Measurements from ENCODE around the gene ATP8A2.

The ATP8A2 gene

GRCh38 chr13:25732111-25732865 lies 360.5 kb downstream of the ATP8A2 start:
- Mint-ChIP-seq H3K4me3 (no peak overlapping the region), H3K27me3 (ENCODE audit: low read depth, poor library complexity) (peaks cover 3% of the 10 kb centered on the region), H3K4me1 (peaks cover 49% of the 10 kb centered on the region), H3K9me3 (no peaks in the 10 kb centered on the region), H3K27ac (peak overlapping the region; percentile 48), H3K36me3 (ENCODE audit: low read depth) (no peaks in the 10 kb centered on the region)
- no peak for TF ChIP-seq CTCF (IDR thresholded peaks at IDR 0.05)
- no peak for DNase-seq

GRCh38 chr13:25733001-25733491 lies 361.3 kb downstream of the ATP8A2 start:
- Mint-ChIP-seq H3K4me1 (peaks cover 48% of the 10 kb centered on the region), H3K9me3 (no peaks in the 10 kb centered on the region), H3K27ac (no peak overlapping the region), H3K36me3 (ENCODE audit: low read depth) (no peaks in the 10 kb centered on the region), H3K4me3 (no peak overlapping the region), H3K27me3 (ENCODE audit: low read depth, poor library complexity) (peaks cover 3% of the 10 kb centered on the region)
- TF ChIP-seq CTCF (IDR thresholded peaks at IDR 0.05), result no peak
- DNase-seq, result no peak

- Mint-ChIP-seq H3K36me3 (ENCODE audit: low read depth) (no peaks in the 10 kb centered on the region), H3K27ac (no peak overlapping the region), H3K4me1 (peaks cover 48% of the 10 kb centered on the region), H3K4me3 (no peak overlapping the region), H3K27me3 (ENCODE audit: low read depth, poor library complexity) (peaks cover 3% of the 10 kb centered on the region), H3K9me3 (no peaks in the 10 kb centered on the region)
- no peak for DNase-seq
- TF ChIP-seq CTCF (IDR thresholded peaks at IDR 0.05), result no peak
These were observed 362.1 kb downstream of the ATP8A2 start for GRCh38 chr13:25733696-25734435.

- H3K36me3 Mint-ChIP-seq (ENCODE audit: low read depth), result no peaks in the 10 kb centered on the region
- no peak for DNase-seq
- H3K9me3 Mint-ChIP-seq, result no peaks in the 10 kb centered on the region
- H3K27me3 Mint-ChIP-seq (ENCODE audit: low read depth, poor library complexity), result peaks cover 2% of the 10 kb centered on the region
- H3K27ac Mint-ChIP-seq, result peak overlapping the region; percentile 68
- no peak for TF ChIP-seq CTCF (IDR thresholded peaks at IDR 0.05)
- peaks cover 33% of the 10 kb centered on the region for H3K4me1 Mint-ChIP-seq
- no peak overlapping the region for H3K4me3 Mint-ChIP-seq
These were observed 366.8 kb downstream of the ATP8A2 start for GRCh38 chr13:25738342-25739196.

GRCh38 chr13:25739376-25739775 lies 367.6 kb downstream of the ATP8A2 start:
- Mint-ChIP-seq H3K4me1 (peaks cover 32% of the 10 kb centered on the region), H3K4me3 (no peak overlapping the region), H3K36me3 (ENCODE audit: low read depth) (no peaks in the 10 kb centered on the region), H3K9me3 (no peaks in the 10 kb centered on the region), H3K27me3 (ENCODE audit: low read depth, poor library complexity) (peaks cover 2% of the 10 kb centered on the region), H3K27ac (no peak overlapping the region)
- TF ChIP-seq CTCF (IDR thresholded peaks at IDR 0.05), result no peak
- no peak for DNase-seq

Measured in nephron progenitor cell (in vitro differentiated cells).